H1 (cell line): ENCODE data around the gene ADGRB2. TPM values are rescaled to one million over a fixed set of nuclear protein-coding genes. Genes with fewer than 3 reads are reported as not detected.

Experiments used
- CTCF ChIA-PET: fragments of 300-600 bp; sonication (Branson Sonifier 250); formaldehyde crosslinking; loops from one replicate; lab custom pipeline; 2021; ENCODE audit not compliant: partially characterized antibody; lab: Charles Lee
- POLR2A ChIA-PET: fragments of 300-600 bp; sonication (Branson Sonifier 250); formaldehyde crosslinking; loops from one replicate; lab custom pipeline; 2021; ENCODE audit warnings: inconsistent platforms; ENCODE audit not compliant: partially characterized antibody; lab: Charles Lee
- DNase-seq, 2 experiments: peaks; one replicate each; pipeline versions ENCODE4 v3.0.0 to v3.0.0-alpha.2; 2010 to 2022; ENCODE audit warnings: low spot score in 2 of 2, low read depth in 1 of 2, mixed read lengths in 1 of 2
- FAIRE-seq: peaks from 2 replicates; lab custom pipeline; 2011; peaks lifted over from hg19 to GRCh38; lab: Jason Lieb, UNC
- H2AFZ ChIP-seq: 2 replicates; pipeline ENCODE4 v1.8.1; 2012; ENCODE audit warnings: low read length, inconsistent platforms
- H2AK5ac ChIP-seq: 2 replicates; pipeline ENCODE4 v1.6.1; 2013; ENCODE audit warnings: low read depth, low read length
- H2BK120ac ChIP-seq: replicated peaks from 2 replicates; pipeline ENCODE3; 2013; ENCODE audit warnings: low read depth, low read length, inconsistent platforms
- H2BK12ac ChIP-seq: 2 replicates; pipeline ENCODE4 v1.6.1; 2013; ENCODE audit warnings: low read depth, low read length
- H2BK15ac ChIP-seq: 2 replicates; pipeline ENCODE4 v1.6.1; 2013; ENCODE audit warnings: low read length
- H2BK20ac ChIP-seq: 2 replicates; pipeline ENCODE4 v1.6.1; 2013; ENCODE audit warnings: low read length
- H2BK5ac ChIP-seq: 2 replicates; pipeline ENCODE4 v1.6.1; 2013; ENCODE audit warnings: low read depth, low read length
- H3K14ac ChIP-seq: 2 replicates; pipeline ENCODE4 v1.6.1; 2013; ENCODE audit warnings: inconsistent platforms; ENCODE audit not compliant: insufficient read length
- H3K18ac ChIP-seq: 2 replicates; pipeline ENCODE4 v1.6.1; 2013; ENCODE audit warnings: low read length; ENCODE audit errors: extremely low read depth
- H3K23ac ChIP-seq: 2 replicates; pipeline ENCODE4 v1.6.1; 2013; ENCODE audit warnings: inconsistent platforms; ENCODE audit not compliant: insufficient read length
- H3K23me2 ChIP-seq: 2 replicates; pipeline ENCODE4 v1.6.1; 2013; ENCODE audit warnings: low read depth, low read length
- H3K27ac ChIP-seq: 2 replicates; pipeline ENCODE4 v1.6.1; 2011; ENCODE audit warnings: low read depth, low read length, inconsistent platforms
- H3K27me3 ChIP-seq, 4 experiments: replicated peaks in 1 of 4; 1 replicate in 1 of 4; 2 replicates in 3 of 4; pipeline versions ENCODE4 v1.6.1 to v1.8.1; 2011 to 2013; ENCODE audit warnings: low read length in 3 of 4, mild to moderate bottlenecking in 3 of 4, inconsistent platforms in 2 of 4, mixed read lengths in 2 of 4, moderate library complexity in 1 of 4; ENCODE audit not compliant: control insufficient read depth in 3 of 4, insufficient read depth in 3 of 4; ENCODE audit errors: extremely low read depth in 1 of 4
- H3K36me3 ChIP-seq, 4 experiments: 2 replicates each; pipeline versions ENCODE4 v1.6.1 to v1.8.1; 2011 to 2013; ENCODE audit warnings: mild to moderate bottlenecking in 4 of 4, low read length in 3 of 4, moderate library complexity in 2 of 4, control low read depth in 1 of 4, inconsistent platforms in 1 of 4; ENCODE audit not compliant: insufficient read depth in 4 of 4, control insufficient read depth in 2 of 4
- H3K4ac ChIP-seq: replicated peaks from 2 replicates; pipeline ENCODE3; 2013; ENCODE audit warnings: low read length, low read depth, mixed read lengths, inconsistent platforms; ENCODE audit not compliant: insufficient read length
- H3K4me1 ChIP-seq, 4 experiments: replicated peaks in 1 of 4; 1 replicate in 1 of 4; 2 replicates in 3 of 4; pipeline versions ENCODE4 v1.6.1 to v1.8.1; 2011 to 2013; ENCODE audit warnings: low read length in 3 of 4, inconsistent platforms in 2 of 4, mixed read lengths in 1 of 4; ENCODE audit not compliant: insufficient read depth in 4 of 4, control insufficient read depth in 3 of 4
- H3K4me2 ChIP-seq, 2 experiments: 2 replicates each; pipeline versions ENCODE4 v1.6.1 to v1.8.1; 2011 to 2013; ENCODE audit warnings: low read depth in 2 of 2, low read length in 2 of 2, control low read depth in 1 of 2, inconsistent platforms in 1 of 2, mild to moderate bottlenecking in 1 of 2; ENCODE audit not compliant: insufficient read depth in 1 of 2
- H3K4me3 ChIP-seq, 4 experiments: fragments of 200-600, 300-600 bp in 1 of 4; sonication (generic), shearing (Covaris generic), sonication (Bioruptor Twin) in 1 of 4; 2 replicates each; pipeline versions ENCODE4 v1.5.1 to v1.8.1; 2011 to 2016; ENCODE audit warnings: low read length in 4 of 4, low read depth in 3 of 4, control low read depth in 2 of 4, inconsistent platforms in 2 of 4, mild to moderate bottlenecking in 2 of 4, mixed read lengths in 1 of 4, moderate library complexity in 1 of 4; ENCODE audit not compliant: insufficient read depth in 2 of 4; ENCODE audit errors: extremely low read depth in 1 of 4
- H3K56ac ChIP-seq: replicated peaks from 2 replicates; pipeline ENCODE3; 2013; ENCODE audit warnings: low read depth, mild to moderate bottlenecking, mixed read lengths, low read length, inconsistent platforms; ENCODE audit not compliant: insufficient read length
- H3K79me1 ChIP-seq: 2 replicates; pipeline ENCODE4 v1.6.1; 2013; ENCODE audit warnings: low read depth, low read length, control low read depth
- H3K79me2 ChIP-seq, 2 experiments: 2 replicates each; pipeline versions ENCODE4 v1.6.1 to v1.8.1; 2012 to 2013; ENCODE audit warnings: low read length in 2 of 2, mild to moderate bottlenecking in 2 of 2, inconsistent platforms in 1 of 2; ENCODE audit not compliant: insufficient read depth in 2 of 2, control insufficient read depth in 1 of 2
- H3K9ac ChIP-seq, 4 experiments: replicated peaks in 1 of 4; 1 replicate in 1 of 4; 2 replicates in 3 of 4; pipeline versions ENCODE4 v1.6.1 to v1.8.1; 2011 to 2013; ENCODE audit warnings: low read depth in 3 of 4, low read length in 3 of 4, control low read depth in 2 of 4, mild to moderate bottlenecking in 2 of 4, moderate library complexity in 2 of 4, inconsistent platforms in 1 of 4; ENCODE audit errors: extremely low read depth in 1 of 4
- H3K9me3 ChIP-seq, 2 experiments: 2 replicates each; pipeline versions ENCODE4 v1.6.1 to v1.8.1; 2012 to 2013; ENCODE audit warnings: mild to moderate bottlenecking in 2 of 2, moderate library complexity in 2 of 2, control low read depth in 1 of 2, inconsistent platforms in 1 of 2, low read depth in 1 of 2, low read length in 1 of 2, mixed read lengths in 1 of 2; ENCODE audit not compliant: insufficient read depth in 2 of 2
- H4K20me1 ChIP-seq, 2 experiments: replicated peaks in 1 of 2; 2 replicates each; pipeline versions ENCODE3 to v1.8.1; 2011 to 2013; ENCODE audit warnings: inconsistent platforms in 2 of 2, low read length in 2 of 2, mild to moderate bottlenecking in 1 of 2; ENCODE audit not compliant: insufficient read depth in 2 of 2, control insufficient read depth in 1 of 2
- H4K5ac ChIP-seq: 2 replicates; pipeline ENCODE4 v1.6.1; 2013; ENCODE audit warnings: low read length, low read depth, mixed read lengths, inconsistent platforms; ENCODE audit not compliant: insufficient read length
- H4K8ac ChIP-seq: 2 replicates; pipeline ENCODE4 v1.8.0; 2013; ENCODE audit warnings: mild to moderate bottlenecking, moderate library complexity, low read length, inconsistent platforms; ENCODE audit not compliant: insufficient read depth; ENCODE audit errors: extremely low read depth
- H4K91ac ChIP-seq: replicated peaks from 2 replicates; pipeline ENCODE3; 2013; ENCODE audit warnings: low read length, mixed read lengths, inconsistent platforms; ENCODE audit not compliant: insufficient read length
- SP2 ChIP-seq: IDR thresholded peaks from 2 replicates; pipeline ENCODE4 v1.6.1; 2012; ENCODE audit warnings: mild to moderate bottlenecking, low read length, inconsistent platforms
- SP4 ChIP-seq: IDR thresholded peaks from 2 replicates; pipeline ENCODE4 v1.6.1; 2012; ENCODE audit warnings: low read length, inconsistent platforms
- TAF7 ChIP-seq: optimal IDR thresholded peaks from 2 replicates; pipeline ENCODE3; 2011; ENCODE audit warnings: low read depth, mild to moderate bottlenecking, inconsistent platforms, low read length, moderate library complexity, borderline replicate concordance
- ZNF274 ChIP-seq: IDR thresholded peaks from 2 replicates; pipeline ENCODE4 v1.7.0; 2012; ENCODE audit warnings: low read length, borderline replicate concordance; ENCODE audit errors: extremely low read depth
- WGBS, 2 experiments: shearing (Covaris generic) in 1 of 2; methylation state at CpG; one replicate each; pipeline versions ENCODE4 v1.1.6 to v1.1.7; 2013 to 2015; ENCODE audit warnings: low lambda C conversion rate in 2 of 2, mixed read lengths in 2 of 2, inconsistent platforms in 1 of 2, low coverage in 1 of 2, missing lambda C conversion rate in 1 of 2; ENCODE audit not compliant: insufficient replicate concordance in 2 of 2, insufficient coverage in 1 of 2, insufficient read length in 1 of 2; ENCODE audit errors: extremely low coverage in 1 of 2, missing lambda C conversion rate in 1 of 2; 5-methylcytosine and 5-hydroxymethylcytosine counted together
- polyA plus RNA-seq, 7 experiments: library from polyadenylated mRNA; depleted of rRNA in 3 of 7; stranded (reverse) in 5 of 7; unstranded in 2 of 7; fragments of >200 nt in 5 of 7; fragments of 200-250 nt in 2 of 7; gene quantifications; 1 replicate in 5 of 7; 2 replicates in 1 of 7; 4 replicates in 1 of 7; pipeline versions ENCODE4 v1.2.1 to v1.2.3, GENCODE V29; 2011 to 2013; ENCODE audit warnings: missing spikeins in 2 of 7, mixed read lengths in 2 of 7
- total RNA-seq: library from RNA; stranded (reverse); fragmentation: NEBNext Ultra II Directional; extraction: Animal tissue kit (Norgen Biotek cat#: 25700); gene quantifications from 2 replicates; pipeline ENCODE4 v1.2.1, GENCODE V29; 2021

Gene ADGRB2
- total and polyA plus RNA-seq, 2 of the 8 experiments (the other 6 are each of a cell fraction or from before 2014, with no cell fraction given) = 15.6 to 26.2 TPM

DNA sequence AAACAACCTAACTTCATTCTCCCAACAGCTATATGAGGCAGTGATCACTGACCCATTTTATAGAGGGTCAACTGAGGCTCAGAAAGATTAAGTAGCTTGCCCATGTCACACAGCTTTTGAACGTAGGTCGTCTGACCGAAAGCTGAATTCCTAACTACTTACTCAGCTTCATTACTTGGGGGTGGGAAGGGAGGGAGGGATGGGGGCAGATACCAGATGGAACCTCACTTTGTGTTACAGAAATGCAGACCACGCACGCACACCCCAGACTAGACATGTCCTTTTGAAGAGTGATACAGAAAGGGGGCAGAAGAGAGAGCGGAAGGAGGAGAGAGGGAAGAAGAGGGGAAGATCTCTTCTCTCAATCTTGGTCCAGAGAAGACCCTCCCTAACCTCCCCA lies 2.3 kb downstream of the ADGRB2 start:
- Histone ChIP-seq H3K23ac (no peak overlapping the region), H3K18ac (no peak overlapping the region), H2BK20ac (no peak overlapping the region), H3K27me3 (peaks cover 3 to 16% (median 7%) of the 10 kb centered on the region in 4 experiments; a peak in 5 of 7 replicates), H4K8ac (no peak overlapping the region), H2BK12ac (peak overlapping the region; percentile 55; the same call in 1 of the 2 replicates), H3K56ac (no peak overlapping the region), H4K20me1 (peaks cover 4 to 15% of the 10 kb centered on the region in 2 experiments), H2AK5ac (peak overlapping the region; percentile 29; the same call in 1 of the 2 replicates), H3K4ac (no peak overlapping the region), H3K23me2 (peaks cover 17% of the 10 kb centered on the region), H2BK15ac (0 out of 2 replicates have a peak overlapping the region, but pooled peaks have one; percentile 36), H3K27ac (no peak overlapping the region), H3K79me1 (peaks cover 3% of the 10 kb centered on the region), H3K9ac (no peak overlapping the region), H2AFZ (no peak overlapping the region), H4K91ac (no peak overlapping the region), H3K4me1 (peaks cover 24 to 54% (median 34%) of the 10 kb centered on the region in 4 experiments), H2BK5ac (peak overlapping the region; percentile 86; the same call in 1 of the 2 replicates), H3K9me3 (no peaks in the 10 kb centered on the region), H3K79me2 (peaks cover 0 to 4% of the 10 kb centered on the region in 2 experiments; a peak in 1 of 4 replicates), H3K4me2 (peak overlapping the region; percentile 86 to 90), H3K14ac (no peak overlapping the region), H3K4me3 (no peak overlapping the region; a peak in 1 of 8 replicates), H2BK120ac (no peak overlapping the region), H4K5ac (no peak overlapping the region), H3K36me3 (no peaks in the 10 kb centered on the region)
- no peak for DNase-seq
- ChIA-PET POLR2A (interaction anchor here (1.1 to 2.5 kb wide), 4 partner anchors 15 to 36 kb away, joined by 3 to 10 read pairs (median 4); no protein-coding TSS in a partner anchor), CTCF (interaction anchor here (0.7 to 14.0 kb wide), 9 partner anchors 10 to 96 kb away, joined by 3 to 206 read pairs (median 4); no protein-coding TSS in a partner anchor)
- 68% methylated on average over 6 of the region's 6 CpGs; no CpG with 5 or more reads in 1 of the 2 experiments for WGBS, 2 experiments
- FAIRE-seq = no peak
- no peak for TF ChIP-seq TAF7
- no peak for TF ChIP-seq ZNF274
- no peak for TF ChIP-seq SP4
- TF ChIP-seq SP2 = no peak
